MM.1S (cell line): ENCODE data around the gene STRIP2.

ENCODE experiments used
- CTCF ChIP-seq: fragments of 300-600 bp; sonication (generic); IDR thresholded peaks from 2 replicates; pipeline ENCODE4 v1.5.1; 2016; ENCODE audit warnings: antibody characterized with exemption, low read length, mixed read lengths
- EZH2 ChIP-seq: fragments of 300-600 bp; sonication (generic); optimal IDR thresholded peaks from 2 replicates; pipeline ENCODE3; 2017; ENCODE audit warnings: low read depth, mild to moderate bottlenecking, antibody characterized with exemption, low read length, mixed read lengths
- EZH2phosphoT487 ChIP-seq: fragments of 300-600 bp; sonication (generic); IDR thresholded peaks from 2 replicates; pipeline ENCODE4 v1.6.1; 2018; ENCODE audit warnings: antibody characterized with exemption, low read length

GRCh38 chr7:129438839-129439651, 4.8 kb downstream of the STRIP2 start:
- no peak for TF ChIP-seq CTCF
- TF ChIP-seq EZH2phosphoT487: no peak
- no peak for TF ChIP-seq EZH2
